Measurements from ENCODE around the gene SNAI1. TPM values are rescaled to one million over a fixed set of nuclear protein-coding genes. Genes with fewer than 3 reads are reported as not detected.
A peak's percentile ranks its signal among the peaks of the same experiment; 100 is the strongest.

Gene SNAI1
- 1.3 TPM in 2 replicates for total RNA-seq

DNA sequence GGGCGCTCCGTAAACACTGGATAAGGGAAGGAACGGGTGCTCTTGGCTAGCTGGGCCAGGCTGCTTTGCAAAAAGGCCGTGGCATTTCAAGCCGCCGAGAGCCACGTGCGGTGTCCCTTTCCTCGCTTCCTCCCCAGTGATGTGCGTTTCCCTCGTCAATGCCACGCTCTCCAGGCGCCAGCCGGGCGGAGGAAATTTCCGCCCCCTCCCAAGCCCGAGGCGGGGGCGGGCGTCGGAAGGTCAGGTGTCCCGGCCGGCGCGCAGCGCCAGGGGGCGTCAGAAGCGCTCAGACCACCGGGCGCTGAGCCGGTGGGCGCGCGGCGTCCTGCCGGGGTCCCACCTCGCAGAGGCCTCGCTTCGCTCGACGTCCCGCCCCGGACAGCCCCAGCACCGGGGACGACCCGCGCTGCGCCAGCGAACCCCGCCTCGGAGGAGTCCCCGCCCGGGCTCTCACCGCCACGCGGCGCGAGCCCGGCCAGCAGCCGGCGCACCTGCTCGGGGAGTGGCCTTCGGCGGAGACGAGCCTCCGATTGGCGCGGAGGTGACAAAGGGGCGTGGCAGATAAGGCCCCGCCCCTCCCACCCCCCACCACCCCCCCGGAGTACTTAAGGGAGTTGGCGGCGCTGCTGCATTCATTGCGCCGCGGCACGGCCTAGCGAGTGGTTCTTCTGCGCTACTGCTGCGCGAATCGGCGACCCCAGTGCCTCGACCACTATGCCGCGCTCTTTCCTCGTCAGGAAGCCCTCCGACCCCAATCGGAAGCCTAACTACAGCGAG lies at the start of gene SNAI1:
Gene SNAI1, plus strand, starts transcription at position 635 of the 777 bp plus-strand sequence. Its CDS starts 80 bp downstream, at position 715.
- peak; percentile 89 for DNase-seq (ENCODE audit: low read depth)
- H3K4me3 ChIP-seq (ENCODE audit: low read depth, low read length) = peak within 1 kb of the TSS; percentile 86
- TF ChIP-seq, protein P1, sequence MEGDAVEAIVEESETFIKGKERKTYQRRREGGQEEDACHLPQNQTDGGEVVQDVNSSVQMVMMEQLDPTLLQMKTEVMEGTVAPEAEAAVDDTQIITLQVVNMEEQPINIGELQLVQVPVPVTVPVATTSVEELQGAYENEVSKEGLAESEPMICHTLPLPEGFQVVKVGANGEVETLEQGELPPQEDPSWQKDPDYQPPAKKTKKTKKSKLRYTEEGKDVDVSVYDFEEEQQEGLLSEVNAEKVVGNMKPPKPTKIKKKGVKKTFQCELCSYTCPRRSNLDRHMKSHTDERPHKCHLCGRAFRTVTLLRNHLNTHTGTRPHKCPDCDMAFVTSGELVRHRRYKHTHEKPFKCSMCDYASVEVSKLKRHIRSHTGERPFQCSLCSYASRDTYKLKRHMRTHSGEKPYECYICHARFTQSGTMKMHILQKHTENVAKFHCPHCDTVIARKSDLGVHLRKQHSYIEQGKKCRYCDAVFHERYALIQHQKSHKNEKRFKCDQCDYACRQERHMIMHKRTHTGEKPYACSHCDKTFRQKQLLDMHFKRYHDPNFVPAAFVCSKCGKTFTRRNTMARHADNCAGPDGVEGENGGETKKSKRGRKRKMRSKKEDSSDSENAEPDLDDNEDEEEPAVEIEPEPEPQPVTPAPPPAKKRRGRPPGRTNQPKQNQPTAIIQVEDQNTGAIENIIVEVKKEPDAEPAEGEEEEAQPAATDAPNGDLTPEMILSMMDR (IDR thresholded peaks at IDR 0.05; ENCODE audit: insufficient read depth, low read depth, low read length) = peak; percentile 45

DNA sequence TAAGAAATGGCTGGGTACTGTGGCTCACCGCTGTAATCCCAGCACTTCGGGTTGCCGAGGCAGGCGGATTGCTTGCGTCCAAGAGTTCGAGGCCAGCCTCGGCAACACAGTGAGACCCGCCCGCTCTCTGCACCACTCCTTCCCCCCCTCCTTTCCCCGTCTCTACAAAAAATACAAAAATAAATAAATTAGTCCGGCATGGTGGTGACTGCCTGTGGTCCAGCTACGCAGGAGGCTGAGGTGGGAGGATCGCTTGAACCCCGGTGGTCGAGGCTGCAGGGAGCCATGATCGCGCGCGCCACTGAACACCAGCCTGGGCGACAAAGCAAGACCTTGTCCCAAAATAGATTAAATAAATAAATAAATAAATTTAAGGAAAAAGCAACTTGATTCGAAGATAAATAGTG lies 47.0 kb upstream of the SNAI1 start:
- TF ChIP-seq, protein P1 (IDR thresholded peaks at IDR 0.05; ENCODE audit: insufficient read depth, low read depth, low read length) = no peak
- no peak for DNase-seq (ENCODE audit: low read depth)

DNA sequence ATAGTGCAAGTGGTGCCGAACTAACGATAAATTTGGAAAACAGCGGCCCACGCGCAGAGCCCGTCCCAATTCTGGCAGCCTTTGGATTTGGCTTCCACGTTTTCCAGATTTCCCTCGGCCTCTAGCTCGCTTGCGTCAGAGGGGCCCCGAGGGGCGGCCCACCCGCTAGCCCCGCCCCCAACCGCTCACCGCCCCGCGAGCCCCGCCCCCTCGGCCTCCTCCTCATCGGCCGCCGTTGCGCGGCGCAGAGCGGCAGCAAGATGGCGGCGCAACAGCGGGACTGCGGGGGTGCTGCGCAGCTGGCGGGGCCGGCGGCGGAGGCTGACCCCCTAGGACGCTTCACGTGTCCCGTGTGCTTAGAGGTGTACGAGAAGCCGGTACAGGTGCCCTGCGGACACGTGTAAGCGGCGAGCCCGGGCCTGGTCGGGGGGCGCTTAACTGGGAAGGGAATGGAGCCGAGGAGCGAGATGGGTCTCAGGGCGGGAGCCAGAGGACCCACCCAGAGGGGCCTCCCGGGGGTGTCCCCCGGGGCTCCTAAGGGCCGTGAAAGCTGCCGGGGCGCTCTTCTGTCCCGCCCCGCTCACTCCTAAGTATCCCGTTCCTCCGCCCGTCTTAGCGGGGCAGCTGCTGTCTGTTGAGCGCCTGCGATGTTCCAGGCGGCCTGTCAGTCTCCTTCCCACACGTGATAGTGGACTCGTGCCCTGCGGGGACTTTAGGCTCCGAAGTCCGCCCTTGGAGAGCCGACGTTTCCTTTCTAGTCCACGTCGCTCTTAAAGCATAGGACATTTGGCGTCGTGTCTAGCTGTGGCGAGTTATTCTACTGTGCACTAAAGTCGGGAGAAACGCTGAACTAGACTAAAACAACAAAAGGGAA lies 46.4 kb upstream of the SNAI1 start, which contains the start of gene RNF114:
Gene RNF114, plus strand, starts transcription at position 245 of the 874 bp plus-strand sequence. Its CDS starts 16 bp downstream, at position 261.
- TF ChIP-seq, protein P1 (IDR thresholded peaks at IDR 0.05; ENCODE audit: insufficient read depth, low read depth, low read length) = no peak
- H3K4me3 ChIP-seq (ENCODE audit: low read depth, low read length) = peak within 1 kb of the TSS; percentile 96
- peak; percentile 92 for DNase-seq (ENCODE audit: low read depth)

More for the DNA sequence above, 47.0 kb upstream of the SNAI1 start:
- peak overlapping the region; percentile 54 for H3K4me3 ChIP-seq (ENCODE audit: low read depth, low read length)

DNA sequence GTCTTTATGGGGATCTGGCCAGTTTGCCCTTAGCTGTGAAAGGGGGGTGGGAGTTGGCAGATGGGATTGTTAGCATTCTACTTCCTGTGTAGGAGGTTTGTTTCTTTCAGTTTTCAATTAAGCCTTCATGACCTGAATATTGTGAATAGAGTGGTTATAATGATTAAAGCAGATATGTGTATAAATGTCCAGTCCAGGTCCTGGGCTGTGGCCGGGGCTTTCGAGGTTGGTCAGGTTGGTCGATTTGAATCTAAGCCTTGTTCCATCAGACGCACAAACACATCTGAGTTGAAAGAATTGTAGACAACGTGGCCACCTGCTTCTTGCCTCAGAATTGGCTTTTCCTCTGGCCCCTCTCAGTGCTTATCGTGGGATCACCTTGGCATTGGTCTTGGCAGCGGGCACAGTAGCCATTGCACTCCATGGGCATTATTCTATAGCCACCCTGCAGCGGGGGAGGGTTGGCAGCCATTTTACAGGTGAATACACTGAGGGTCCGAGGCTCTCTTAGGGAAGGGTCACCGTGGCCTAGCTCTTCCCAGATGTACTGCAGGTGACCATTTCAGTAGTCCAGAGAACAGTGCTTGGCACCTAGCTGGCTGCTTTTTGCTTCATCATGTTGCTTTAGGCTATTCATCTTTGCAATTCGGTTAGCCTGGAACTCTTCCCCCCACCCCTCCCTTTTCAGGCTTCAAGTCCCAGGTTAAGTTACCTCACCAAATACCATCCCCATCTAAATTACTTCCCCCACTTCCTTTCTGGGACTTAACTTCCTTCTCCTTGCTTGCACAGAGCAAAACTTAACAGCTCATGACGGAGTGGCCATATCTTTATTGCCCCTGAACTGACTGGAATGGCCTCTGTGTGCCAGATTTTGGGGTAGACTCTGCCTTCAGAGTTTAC lies 45.5 kb upstream of the SNAI1 start:
- TF ChIP-seq, protein P1 (IDR thresholded peaks at IDR 0.05; ENCODE audit: insufficient read depth, low read depth, low read length) = no peak
- H3K4me3 ChIP-seq (ENCODE audit: low read depth, low read length) = peak overlapping the region; percentile 96
- DNase-seq (ENCODE audit: low read depth) = peak; percentile 33

DNA sequence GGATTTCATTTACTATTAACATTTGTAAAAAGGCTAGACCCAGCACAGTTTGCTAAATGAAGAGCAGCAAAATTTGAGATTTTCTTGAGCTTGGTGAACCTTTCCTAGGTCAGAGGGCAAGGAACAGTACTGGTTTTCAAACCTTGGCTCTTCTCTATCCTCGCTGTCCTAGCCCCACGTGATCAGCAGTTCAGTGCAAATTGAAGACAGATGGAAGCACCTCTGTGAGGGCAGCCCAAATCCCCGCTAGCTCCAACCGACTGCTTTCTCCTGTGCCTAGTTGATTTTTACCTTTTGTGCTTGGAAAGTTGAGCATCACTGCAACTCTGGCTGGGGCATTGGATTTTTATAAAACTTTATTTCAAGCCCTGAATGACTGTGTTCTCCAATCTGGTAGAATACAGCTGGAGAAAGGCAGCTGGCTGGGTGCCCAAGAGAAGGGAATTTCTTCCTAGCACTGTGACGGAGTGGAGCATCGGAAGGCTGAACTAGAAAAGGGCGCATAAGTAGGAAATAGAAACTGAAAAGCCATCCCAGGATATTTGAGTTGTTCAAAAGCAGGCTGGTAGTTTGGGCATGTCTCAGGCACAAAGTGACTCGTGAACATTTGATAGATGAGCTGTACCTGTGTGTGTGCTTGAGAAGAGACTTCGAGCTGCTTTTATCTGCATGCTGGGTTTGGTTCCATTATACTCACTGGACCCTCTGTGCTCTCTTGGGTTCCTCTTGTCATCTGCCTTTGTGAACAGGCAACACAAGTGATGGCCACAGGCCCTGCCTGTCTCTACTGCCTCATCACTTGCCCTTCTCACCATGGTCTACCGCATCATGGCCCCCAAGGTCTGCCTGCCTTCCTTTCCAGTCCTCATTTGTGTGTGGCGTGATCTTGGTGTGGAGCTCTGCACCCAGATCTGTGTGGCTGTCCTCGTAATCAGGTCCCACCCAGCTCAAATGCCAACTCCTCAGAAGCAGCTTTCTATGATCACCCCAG lies 44.3 kb upstream of the SNAI1 start:
- TF ChIP-seq, protein P1 (IDR thresholded peaks at IDR 0.05; ENCODE audit: insufficient read depth, low read depth, low read length) = no peak
- DNase-seq (ENCODE audit: low read depth) = peak; percentile 81

More for the DNA sequence above, 44.3 kb upstream of the SNAI1 start:
- peak overlapping the region; percentile 96 for H3K4me3 ChIP-seq (ENCODE audit: low read depth, low read length)
